H1 (cell line): ENCODE data around the gene CYP51A1. TPM values are rescaled to one million over a fixed set of nuclear protein-coding genes. Genes with fewer than 3 reads are reported as not detected.

Source experiments
- CTCF ChIA-PET: fragments of 300-600 bp; sonication (Branson Sonifier 250); formaldehyde crosslinking; loops from one replicate; lab custom pipeline; 2021; ENCODE audit not compliant: partially characterized antibody; lab: Charles Lee
- POLR2A ChIA-PET: fragments of 300-600 bp; sonication (Branson Sonifier 250); formaldehyde crosslinking; loops from one replicate; lab custom pipeline; 2021; ENCODE audit warnings: inconsistent platforms; ENCODE audit not compliant: partially characterized antibody; lab: Charles Lee
- DNase-seq, 2 experiments: peaks; one replicate each; pipeline versions ENCODE4 v3.0.0 to v3.0.0-alpha.2; 2010 to 2022; ENCODE audit warnings: low spot score in 2 of 2, low read depth in 1 of 2, mixed read lengths in 1 of 2
- FAIRE-seq: peaks from 2 replicates; lab custom pipeline; 2011; peaks lifted over from hg19 to GRCh38; lab: Jason Lieb, UNC
- H2AFZ ChIP-seq: 2 replicates; pipeline ENCODE4 v1.8.1; 2012; ENCODE audit warnings: low read length, inconsistent platforms
- H2AK5ac ChIP-seq: 2 replicates; pipeline ENCODE4 v1.6.1; 2013; ENCODE audit warnings: low read depth, low read length
- H2BK120ac ChIP-seq: replicated peaks from 2 replicates; pipeline ENCODE3; 2013; ENCODE audit warnings: low read depth, low read length, inconsistent platforms
- H2BK12ac ChIP-seq: 2 replicates; pipeline ENCODE4 v1.6.1; 2013; ENCODE audit warnings: low read depth, low read length
- H2BK15ac ChIP-seq: 2 replicates; pipeline ENCODE4 v1.6.1; 2013; ENCODE audit warnings: low read length
- H2BK20ac ChIP-seq: 2 replicates; pipeline ENCODE4 v1.6.1; 2013; ENCODE audit warnings: low read length
- H2BK5ac ChIP-seq: 2 replicates; pipeline ENCODE4 v1.6.1; 2013; ENCODE audit warnings: low read depth, low read length
- H3K14ac ChIP-seq: 2 replicates; pipeline ENCODE4 v1.6.1; 2013; ENCODE audit warnings: inconsistent platforms; ENCODE audit not compliant: insufficient read length
- H3K18ac ChIP-seq: 2 replicates; pipeline ENCODE4 v1.6.1; 2013; ENCODE audit warnings: low read length; ENCODE audit errors: extremely low read depth
- H3K23ac ChIP-seq: 2 replicates; pipeline ENCODE4 v1.6.1; 2013; ENCODE audit warnings: inconsistent platforms; ENCODE audit not compliant: insufficient read length
- H3K23me2 ChIP-seq: 2 replicates; pipeline ENCODE4 v1.6.1; 2013; ENCODE audit warnings: low read depth, low read length
- H3K27ac ChIP-seq: 2 replicates; pipeline ENCODE4 v1.6.1; 2011; ENCODE audit warnings: low read depth, low read length, inconsistent platforms
- H3K27me3 ChIP-seq, 4 experiments: replicated peaks in 1 of 4; 1 replicate in 1 of 4; 2 replicates in 3 of 4; pipeline versions ENCODE4 v1.6.1 to v1.8.1; 2011 to 2013; ENCODE audit warnings: low read length in 3 of 4, mild to moderate bottlenecking in 3 of 4, inconsistent platforms in 2 of 4, mixed read lengths in 2 of 4, moderate library complexity in 1 of 4; ENCODE audit not compliant: control insufficient read depth in 3 of 4, insufficient read depth in 3 of 4; ENCODE audit errors: extremely low read depth in 1 of 4
- H3K36me3 ChIP-seq, 4 experiments: 2 replicates each; pipeline versions ENCODE4 v1.6.1 to v1.8.1; 2011 to 2013; ENCODE audit warnings: mild to moderate bottlenecking in 4 of 4, low read length in 3 of 4, moderate library complexity in 2 of 4, control low read depth in 1 of 4, inconsistent platforms in 1 of 4; ENCODE audit not compliant: insufficient read depth in 4 of 4, control insufficient read depth in 2 of 4
- H3K4ac ChIP-seq: replicated peaks from 2 replicates; pipeline ENCODE3; 2013; ENCODE audit warnings: low read length, low read depth, mixed read lengths, inconsistent platforms; ENCODE audit not compliant: insufficient read length
- H3K4me1 ChIP-seq, 4 experiments: replicated peaks in 1 of 4; 1 replicate in 1 of 4; 2 replicates in 3 of 4; pipeline versions ENCODE4 v1.6.1 to v1.8.1; 2011 to 2013; ENCODE audit warnings: low read length in 3 of 4, inconsistent platforms in 2 of 4, mixed read lengths in 1 of 4; ENCODE audit not compliant: insufficient read depth in 4 of 4, control insufficient read depth in 3 of 4
- H3K4me2 ChIP-seq, 2 experiments: 2 replicates each; pipeline versions ENCODE4 v1.6.1 to v1.8.1; 2011 to 2013; ENCODE audit warnings: low read depth in 2 of 2, low read length in 2 of 2, control low read depth in 1 of 2, inconsistent platforms in 1 of 2, mild to moderate bottlenecking in 1 of 2; ENCODE audit not compliant: insufficient read depth in 1 of 2
- H3K4me3 ChIP-seq, 4 experiments: fragments of 200-600, 300-600 bp in 1 of 4; sonication (generic), shearing (Covaris generic), sonication (Bioruptor Twin) in 1 of 4; 2 replicates each; pipeline versions ENCODE4 v1.5.1 to v1.8.1; 2011 to 2016; ENCODE audit warnings: low read length in 4 of 4, low read depth in 3 of 4, control low read depth in 2 of 4, inconsistent platforms in 2 of 4, mild to moderate bottlenecking in 2 of 4, mixed read lengths in 1 of 4, moderate library complexity in 1 of 4; ENCODE audit not compliant: insufficient read depth in 2 of 4; ENCODE audit errors: extremely low read depth in 1 of 4
- H3K56ac ChIP-seq: replicated peaks from 2 replicates; pipeline ENCODE3; 2013; ENCODE audit warnings: low read depth, mild to moderate bottlenecking, mixed read lengths, low read length, inconsistent platforms; ENCODE audit not compliant: insufficient read length
- H3K79me1 ChIP-seq: 2 replicates; pipeline ENCODE4 v1.6.1; 2013; ENCODE audit warnings: low read depth, low read length, control low read depth
- H3K79me2 ChIP-seq, 2 experiments: 2 replicates each; pipeline versions ENCODE4 v1.6.1 to v1.8.1; 2012 to 2013; ENCODE audit warnings: low read length in 2 of 2, mild to moderate bottlenecking in 2 of 2, inconsistent platforms in 1 of 2; ENCODE audit not compliant: insufficient read depth in 2 of 2, control insufficient read depth in 1 of 2
- H3K9ac ChIP-seq, 4 experiments: replicated peaks in 1 of 4; 1 replicate in 1 of 4; 2 replicates in 3 of 4; pipeline versions ENCODE4 v1.6.1 to v1.8.1; 2011 to 2013; ENCODE audit warnings: low read depth in 3 of 4, low read length in 3 of 4, control low read depth in 2 of 4, mild to moderate bottlenecking in 2 of 4, moderate library complexity in 2 of 4, inconsistent platforms in 1 of 4; ENCODE audit errors: extremely low read depth in 1 of 4
- H3K9me3 ChIP-seq, 2 experiments: 2 replicates each; pipeline versions ENCODE4 v1.6.1 to v1.8.1; 2012 to 2013; ENCODE audit warnings: mild to moderate bottlenecking in 2 of 2, moderate library complexity in 2 of 2, control low read depth in 1 of 2, inconsistent platforms in 1 of 2, low read depth in 1 of 2, low read length in 1 of 2, mixed read lengths in 1 of 2; ENCODE audit not compliant: insufficient read depth in 2 of 2
- H4K20me1 ChIP-seq, 2 experiments: replicated peaks in 1 of 2; 2 replicates each; pipeline versions ENCODE3 to v1.8.1; 2011 to 2013; ENCODE audit warnings: inconsistent platforms in 2 of 2, low read length in 2 of 2, mild to moderate bottlenecking in 1 of 2; ENCODE audit not compliant: insufficient read depth in 2 of 2, control insufficient read depth in 1 of 2
- H4K5ac ChIP-seq: 2 replicates; pipeline ENCODE4 v1.6.1; 2013; ENCODE audit warnings: low read length, low read depth, mixed read lengths, inconsistent platforms; ENCODE audit not compliant: insufficient read length
- H4K8ac ChIP-seq: 2 replicates; pipeline ENCODE4 v1.8.0; 2013; ENCODE audit warnings: mild to moderate bottlenecking, moderate library complexity, low read length, inconsistent platforms; ENCODE audit not compliant: insufficient read depth; ENCODE audit errors: extremely low read depth
- H4K91ac ChIP-seq: replicated peaks from 2 replicates; pipeline ENCODE3; 2013; ENCODE audit warnings: low read length, mixed read lengths, inconsistent platforms; ENCODE audit not compliant: insufficient read length
- CTBP2 ChIP-seq: IDR thresholded peaks from 2 replicates; pipeline ENCODE4 v1.7.0; 2011; ENCODE audit warnings: borderline replicate concordance, mild to moderate bottlenecking, moderate library complexity, mixed read lengths, low read length; ENCODE audit not compliant: insufficient read depth, insufficient read length
- GTF2F1 ChIP-seq: IDR thresholded peaks from 2 replicates; pipeline ENCODE4 v1.6.1; 2012; ENCODE audit warnings: low read depth, low read length, improper control_type of control experiment, borderline replicate concordance
- KDM4A ChIP-seq: IDR thresholded peaks from one replicate; pipeline ENCODE4 v1.7.1; 2012; ENCODE audit warnings: low read depth, mild to moderate bottlenecking, moderate library complexity, low read length, inconsistent platforms; ENCODE audit not compliant: severe bottlenecking
- WGBS, 2 experiments: shearing (Covaris generic) in 1 of 2; methylation state at CpG; one replicate each; pipeline versions ENCODE4 v1.1.6 to v1.1.7; 2013 to 2015; ENCODE audit warnings: low lambda C conversion rate in 2 of 2, mixed read lengths in 2 of 2, inconsistent platforms in 1 of 2, low coverage in 1 of 2, missing lambda C conversion rate in 1 of 2; ENCODE audit not compliant: insufficient replicate concordance in 2 of 2, insufficient coverage in 1 of 2, insufficient read length in 1 of 2; ENCODE audit errors: extremely low coverage in 1 of 2, missing lambda C conversion rate in 1 of 2; 5-methylcytosine and 5-hydroxymethylcytosine counted together
- polyA plus RNA-seq, 7 experiments: library from polyadenylated mRNA; depleted of rRNA in 3 of 7; stranded (reverse) in 5 of 7; unstranded in 2 of 7; fragments of >200 nt in 5 of 7; fragments of 200-250 nt in 2 of 7; gene quantifications; 1 replicate in 5 of 7; 2 replicates in 1 of 7; 4 replicates in 1 of 7; pipeline versions ENCODE4 v1.2.1 to v1.2.3, GENCODE V29; 2011 to 2013; ENCODE audit warnings: missing spikeins in 2 of 7, mixed read lengths in 2 of 7
- total RNA-seq: library from RNA; stranded (reverse); fragmentation: NEBNext Ultra II Directional; extraction: Animal tissue kit (Norgen Biotek cat#: 25700); gene quantifications from 2 replicates; pipeline ENCODE4 v1.2.1, GENCODE V29; 2021

CYP51A1 gene
- total and polyA plus RNA-seq, 2 of the 8 experiments (the other 6 are each of a cell fraction or from before 2014, with no cell fraction given): 9.8 to 111 TPM

DNA sequence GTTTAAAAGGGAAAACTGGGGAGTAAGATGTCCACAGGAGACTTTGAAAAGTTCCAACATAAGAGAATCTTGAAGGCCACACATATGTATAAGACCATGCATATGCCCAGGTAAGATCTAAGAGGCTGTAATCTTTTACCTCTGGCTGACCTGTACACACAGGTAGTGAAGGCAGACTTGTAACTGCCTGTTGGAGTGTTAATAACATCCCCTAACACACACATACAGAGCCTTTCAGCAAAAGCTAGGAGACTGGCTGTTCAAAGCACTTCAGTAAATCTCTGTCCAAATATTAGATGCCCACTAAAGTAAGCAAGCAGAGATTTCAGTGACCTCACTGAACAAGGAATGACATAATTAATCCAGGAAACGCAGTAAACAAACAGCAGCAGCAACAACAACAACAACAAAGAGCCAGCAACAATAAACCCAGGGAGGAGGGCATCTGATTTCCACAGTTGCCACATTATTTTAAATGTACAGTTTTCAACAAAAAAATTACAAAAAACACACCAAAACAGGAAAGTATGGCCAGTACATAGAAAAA lies 15.0 kb downstream of the CYP51A1 start:
- H3K4me1 ChIP-seq: no peaks in the 10 kb centered on the region
- H3K4ac ChIP-seq: no peak overlapping the region
- H3K9me3 ChIP-seq: no peaks in the 10 kb centered on the region
- no peak overlapping the region for H3K4me2 ChIP-seq
- H3K18ac ChIP-seq: no peak overlapping the region
- H3K79me1 ChIP-seq: peaks cover 2% of the 10 kb centered on the region; the same call in 1 of the 2 replicates
- no peak overlapping the region for H3K9ac ChIP-seq
- no peak for FAIRE-seq
- H3K79me2 ChIP-seq: peaks cover 0 to 49% of the 10 kb centered on the region in 2 experiments; a peak in 2 of 4 replicates
- H3K36me3 ChIP-seq: peaks cover 5 to 64% (median 25%) of the 10 kb centered on the region in 4 experiments; a peak in 6 of 8 replicates
- ChIA-PET CTCF (interaction anchor here (1.0 to 1.5 kb wide), 2 partner anchors 15 to 342 kb away, joined by 4 read pairs; partner anchors contain the start of gene CYP51A1), POLR2A (no interaction called here)
- H2BK15ac ChIP-seq: no peak overlapping the region
- H2BK12ac ChIP-seq: no peak overlapping the region
- no peak overlapping the region for H3K56ac ChIP-seq
- H4K91ac ChIP-seq: no peak overlapping the region
- no peak overlapping the region for H3K4me3 ChIP-seq
- no peak overlapping the region for H2BK120ac ChIP-seq
- peaks cover 4 to 7% of the 10 kb centered on the region in 2 experiments for H4K20me1 ChIP-seq
- no peak overlapping the region for H2BK5ac ChIP-seq
- no peaks in the 10 kb centered on the region for H3K27me3 ChIP-seq
- 80% methylated on average over 1 of the region's 1 CpG; no CpG with 5 or more reads in 1 of the 2 experiments for WGBS, 2 experiments
- H3K14ac ChIP-seq: no peak overlapping the region
- no peaks in the 10 kb centered on the region for H3K23me2 ChIP-seq
- H2AK5ac ChIP-seq: no peak overlapping the region
- H4K5ac ChIP-seq: no peak overlapping the region
- no peak overlapping the region for H4K8ac ChIP-seq
- no peak overlapping the region for H3K23ac ChIP-seq
- no peak overlapping the region for H2BK20ac ChIP-seq
- no peak for DNase-seq
- no peak overlapping the region for H2AFZ ChIP-seq
- TF ChIP-seq KDM4A (no peak), GTF2F1 (no peak), CTBP2 (no peak)
- TF ChIP-seq, all 59 proteins: peak for 0
- no peak overlapping the region for H3K27ac ChIP-seq
